RCC 7860 (cell line): ENCODE measurements around the gene CDT1.
"Not testable (repeated sequence)": the region's sequence is repeated elsewhere in the genome, so short reads cannot be mapped to it uniquely, and the experiment has no call there.

Experiments
- DNase-seq: peaks from one replicate; pipeline ENCODE4 v3.0.0-alpha.2; 2015; ENCODE audit warnings: low spot score
- FAIRE-seq: peaks from 2 replicates; lab custom pipeline; 2012; peaks lifted over from hg19 to GRCh38; lab: Jason Lieb, UNC

Gene CDT1

DNA sequence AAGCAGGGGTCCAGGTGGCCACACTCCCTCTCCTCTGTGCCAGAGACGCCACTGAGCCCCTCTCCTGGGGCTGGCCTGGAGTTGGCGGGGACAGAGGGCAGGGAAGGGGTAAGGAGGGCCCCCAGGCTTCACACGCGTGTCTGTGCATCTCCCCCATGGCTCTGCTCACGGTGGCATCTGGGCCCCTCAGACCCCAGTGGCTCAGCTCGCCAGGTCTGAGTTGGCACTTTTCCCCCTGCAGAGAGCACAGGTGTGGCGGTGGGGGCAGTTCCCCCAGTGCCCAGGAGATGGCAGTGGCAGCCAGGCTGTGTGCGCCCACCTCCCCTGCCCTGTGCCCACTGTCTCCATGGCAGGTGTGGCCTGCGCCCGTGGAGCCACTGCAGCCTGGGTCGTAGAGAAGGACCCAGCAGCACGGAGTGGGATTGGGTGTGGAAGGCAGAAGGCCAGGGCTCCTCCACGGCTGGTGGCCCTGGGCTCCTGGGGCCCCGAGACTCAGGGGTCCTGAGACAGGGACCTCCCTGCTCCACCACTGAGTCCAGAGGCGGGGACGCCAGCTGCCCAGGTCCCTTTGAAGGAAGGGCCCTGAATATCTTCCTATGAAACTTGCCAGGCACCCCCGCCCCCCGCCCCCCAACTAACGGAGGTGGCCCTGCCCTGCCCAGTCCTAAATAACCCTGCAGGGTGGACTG, 12.5 kb downstream of the CDT1 start:
- DNase-seq, result peak; percentile 13
- no peak for FAIRE-seq

DNA sequence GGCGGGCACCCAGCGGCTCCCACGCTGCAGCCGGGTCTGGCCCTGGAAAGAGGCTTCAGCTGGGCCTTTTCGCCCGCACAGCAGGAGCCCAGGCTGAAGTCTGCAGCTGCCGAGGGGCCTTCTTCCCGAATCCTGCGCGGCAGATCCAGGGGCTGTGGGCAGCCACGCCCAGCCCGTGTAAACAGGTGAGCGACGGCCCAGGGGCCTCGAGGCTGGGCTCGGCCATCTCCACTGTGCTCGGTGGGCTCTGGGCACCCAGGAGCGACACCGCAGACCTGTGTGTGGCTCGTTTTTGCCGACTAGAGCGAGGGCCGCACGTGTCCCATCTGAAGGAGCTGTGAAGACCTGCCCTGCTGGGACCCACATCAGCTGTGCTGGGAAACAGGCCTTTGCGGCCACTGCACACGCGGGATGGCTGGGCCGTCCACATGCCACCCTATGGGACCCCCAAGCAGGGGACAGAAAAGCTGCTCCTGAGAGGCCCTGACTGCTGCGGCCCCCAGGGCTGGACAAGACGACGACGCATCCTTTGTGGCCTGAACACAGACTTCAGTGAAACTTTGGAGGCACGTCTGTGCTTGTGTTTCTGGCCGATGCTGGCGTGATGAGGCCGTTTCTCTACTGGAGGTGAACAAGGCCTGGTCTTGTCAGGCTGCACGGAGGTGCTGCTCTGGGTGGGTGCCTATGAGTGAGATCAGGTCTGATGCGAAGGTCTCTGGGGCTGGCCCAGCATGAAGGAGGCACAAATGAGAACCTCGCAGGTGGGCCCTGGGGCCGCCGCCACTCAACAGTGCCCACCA, 13.3 kb downstream of the CDT1 start:
- no peak for DNase-seq
- no peak for FAIRE-seq

DNA sequence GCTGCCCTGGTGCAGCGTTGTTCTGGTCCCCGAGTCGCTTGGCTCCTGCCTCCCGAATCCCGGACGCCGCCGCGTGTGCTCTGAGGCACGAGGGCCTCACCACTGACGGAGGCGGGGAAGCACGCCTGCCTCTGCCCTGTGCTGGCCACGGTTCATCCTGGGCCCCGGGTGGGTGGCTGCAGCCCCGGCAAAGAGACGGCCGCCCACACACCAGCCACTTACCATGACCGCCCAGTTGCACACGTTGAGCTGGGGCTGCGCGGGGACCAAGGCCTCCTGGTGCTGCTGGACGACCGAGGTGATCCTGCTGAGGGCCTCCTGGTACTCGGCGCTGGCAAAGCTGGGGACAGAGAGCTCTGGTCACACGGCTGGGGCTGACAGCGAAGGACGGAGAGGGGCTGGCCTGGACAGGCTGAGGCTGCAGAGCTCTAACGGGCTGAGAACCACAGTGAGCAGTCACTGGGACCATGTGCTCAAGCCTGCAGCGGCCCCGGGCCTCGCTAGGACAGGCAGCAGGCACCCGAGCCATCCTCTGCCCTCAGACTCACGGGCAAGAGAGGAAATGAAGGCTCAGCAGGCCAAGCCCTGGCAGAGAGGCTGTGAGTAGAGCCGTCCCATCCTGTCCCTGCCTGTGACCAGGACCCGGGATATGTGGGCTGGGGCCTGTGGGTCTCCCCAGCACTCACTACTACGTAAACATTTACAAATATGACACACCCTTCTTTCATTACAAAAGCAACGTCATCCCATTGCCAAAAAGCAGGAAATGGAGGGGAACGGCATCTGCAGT, 14.4 kb downstream of the CDT1 start:
- DNase-seq (no peak), FAIRE-seq (no peak)

DNA sequence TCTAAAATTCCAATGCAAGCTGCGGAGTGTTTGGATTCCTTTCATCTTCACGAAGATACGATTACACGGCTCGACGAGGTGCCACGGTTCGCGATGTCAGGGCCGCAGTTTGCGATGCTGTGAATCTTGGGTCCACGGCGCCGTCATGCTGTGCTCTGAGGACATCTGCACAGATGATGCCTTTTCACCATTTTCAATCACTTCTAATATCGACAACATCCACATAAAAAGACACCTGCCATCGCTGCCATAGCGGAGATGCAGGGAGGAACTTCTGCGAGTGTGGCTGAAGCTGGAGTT, 14.9 kb downstream of the CDT1 start:
- FAIRE-seq, result no peak
- no peak for DNase-seq

DNA sequence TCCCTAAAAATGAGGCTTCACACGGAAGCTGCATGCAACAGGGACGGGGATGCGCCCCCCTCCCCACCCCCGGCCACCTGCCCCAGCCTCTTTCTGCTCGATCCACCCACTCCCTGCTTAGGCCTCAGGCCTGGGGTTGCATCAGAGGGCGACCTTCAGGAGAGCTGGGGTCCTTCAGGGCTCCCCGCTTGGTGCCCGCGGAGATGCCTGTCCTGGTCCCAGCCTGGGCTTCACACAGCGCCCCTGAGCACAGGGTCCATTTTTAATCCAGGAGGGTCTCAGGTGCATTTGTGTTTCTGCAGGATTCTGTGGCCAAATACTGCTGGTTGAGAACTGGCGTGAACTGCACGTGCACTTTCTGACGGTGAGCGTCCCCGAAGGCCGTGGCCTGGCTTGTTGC, 15.5 kb downstream of the CDT1 start:
- DNase-seq, result no peak
- no peak for FAIRE-seq

DNA sequence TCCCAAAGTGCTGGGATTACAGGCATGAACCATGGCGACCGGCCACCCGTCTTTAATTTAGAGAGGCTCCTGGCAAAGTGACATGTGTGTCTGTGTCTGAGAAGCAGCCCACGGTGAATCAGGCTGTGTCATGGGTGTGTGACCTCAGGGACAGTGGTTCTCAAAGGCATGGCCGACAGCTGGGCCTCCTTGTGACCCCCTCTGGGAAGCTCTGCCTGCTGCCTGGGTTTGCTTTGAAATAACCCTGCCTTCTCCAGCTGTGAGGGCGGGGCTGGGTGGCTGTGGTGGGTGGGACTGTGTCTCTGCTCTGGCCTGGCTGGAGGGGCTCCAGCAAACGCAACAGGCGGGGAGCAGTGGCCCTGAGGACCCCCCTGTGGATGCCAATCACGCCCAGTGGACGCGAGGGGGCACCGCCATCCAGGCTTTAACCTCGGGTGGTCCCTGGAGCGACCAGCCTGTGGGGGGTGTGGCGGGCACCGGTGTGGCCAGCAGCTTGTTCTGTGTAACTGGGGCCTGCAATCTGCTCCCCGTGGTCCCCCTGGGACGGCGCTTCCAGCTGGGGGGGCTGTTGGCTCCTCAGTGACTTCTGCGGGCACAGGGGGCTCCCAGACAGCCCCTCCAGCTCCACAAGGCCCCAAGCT, 16.9 kb downstream of the CDT1 start:
- no peak for FAIRE-seq
- DNase-seq, result no peak

DNA sequence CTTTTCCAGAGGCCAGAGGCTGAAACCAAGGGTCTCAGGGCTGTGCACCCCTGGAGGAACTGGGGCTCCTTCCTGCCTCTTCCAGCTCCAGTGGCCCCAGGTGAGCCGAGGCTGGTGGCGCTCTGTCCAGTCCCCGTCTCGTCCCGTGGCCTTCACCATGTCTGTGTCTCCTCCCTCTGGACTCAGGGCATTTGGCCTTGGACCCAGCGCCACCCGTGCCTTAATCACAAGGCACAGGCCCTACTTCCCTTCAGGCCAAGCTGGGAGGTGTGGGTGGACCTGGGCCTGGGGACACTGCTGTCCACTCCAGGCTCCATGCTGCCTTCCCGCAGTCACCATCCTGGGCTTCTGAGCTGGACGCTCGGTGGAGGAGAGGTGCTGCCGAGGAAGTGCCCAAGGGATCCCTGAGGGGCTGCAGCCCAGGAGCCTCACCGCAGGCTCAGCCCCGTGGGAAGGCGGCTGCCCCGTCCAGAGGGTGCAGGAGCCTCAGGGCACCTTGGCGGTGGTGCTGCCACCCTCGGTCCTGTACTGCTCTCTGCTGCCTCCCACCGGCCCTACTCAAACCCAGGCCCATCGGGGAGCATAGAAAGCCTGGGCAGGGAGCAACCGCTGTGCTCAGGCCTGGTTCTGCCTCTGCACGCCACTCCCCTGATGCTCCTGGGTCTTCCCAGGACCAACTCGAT, 17.7 kb downstream of the CDT1 start:
- no peak for FAIRE-seq
- DNase-seq, result no peak

DNA sequence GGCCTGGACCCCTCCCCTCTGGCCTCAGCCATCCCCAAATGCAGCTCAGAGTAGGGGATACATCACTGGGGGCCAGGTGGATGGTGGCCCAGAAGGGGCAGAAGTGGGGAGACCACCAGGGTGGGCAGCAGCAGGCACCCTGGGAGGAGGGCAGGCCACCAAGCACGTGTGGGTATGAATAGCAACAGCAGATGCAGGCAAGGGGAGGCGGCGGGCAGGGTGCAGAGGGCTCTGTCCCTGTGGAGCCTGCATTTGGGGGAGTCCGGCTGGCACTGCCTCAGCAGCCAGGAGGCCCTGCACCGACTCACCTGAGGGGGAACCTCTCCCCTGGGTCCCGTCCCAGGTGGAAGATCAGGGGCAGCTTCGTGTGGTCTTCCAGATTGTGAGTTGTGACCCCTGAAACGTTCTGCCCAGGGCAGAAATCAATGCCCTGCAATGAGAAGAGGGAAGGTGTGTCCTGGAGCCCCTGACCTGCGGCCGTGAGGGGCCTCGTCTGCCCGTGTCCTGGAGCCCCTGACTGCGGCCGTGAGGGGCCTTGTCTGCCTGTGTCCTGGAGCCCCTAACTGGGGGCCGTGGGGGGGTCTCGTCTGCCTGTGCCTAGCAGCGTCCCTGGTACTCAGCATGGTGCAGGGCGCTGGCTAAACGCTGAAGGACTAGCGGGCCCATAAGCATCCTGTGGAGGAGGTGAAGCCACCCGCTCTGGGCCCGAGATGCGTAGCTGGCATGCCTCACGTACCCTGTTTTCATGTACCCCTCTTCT, 18.9 kb downstream of the CDT1 start:
- DNase-seq, result no peak
- FAIRE-seq, result no peak

DNA sequence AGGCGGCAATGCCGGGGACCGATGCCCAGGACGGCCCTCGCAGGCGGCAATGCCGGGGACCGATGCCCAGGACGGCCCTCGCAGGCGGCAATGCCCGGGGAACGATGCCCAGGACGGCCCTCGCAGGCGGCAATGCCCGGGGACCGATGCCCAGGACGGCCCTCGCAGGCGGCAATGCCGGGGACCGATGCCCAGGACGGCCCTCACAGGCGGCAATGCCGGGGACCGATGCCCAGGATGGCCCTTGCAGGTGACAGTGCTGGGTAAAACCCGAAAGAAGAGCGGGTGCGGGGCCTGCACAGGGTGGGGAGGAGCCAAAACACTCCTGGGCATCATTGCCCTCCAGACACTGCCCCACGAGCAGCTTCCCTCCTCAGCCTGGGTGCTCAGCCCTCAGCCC, 20.1 kb downstream of the CDT1 start:
- DNase-seq, FAIRE-seq: not testable (repeated sequence)

DNA sequence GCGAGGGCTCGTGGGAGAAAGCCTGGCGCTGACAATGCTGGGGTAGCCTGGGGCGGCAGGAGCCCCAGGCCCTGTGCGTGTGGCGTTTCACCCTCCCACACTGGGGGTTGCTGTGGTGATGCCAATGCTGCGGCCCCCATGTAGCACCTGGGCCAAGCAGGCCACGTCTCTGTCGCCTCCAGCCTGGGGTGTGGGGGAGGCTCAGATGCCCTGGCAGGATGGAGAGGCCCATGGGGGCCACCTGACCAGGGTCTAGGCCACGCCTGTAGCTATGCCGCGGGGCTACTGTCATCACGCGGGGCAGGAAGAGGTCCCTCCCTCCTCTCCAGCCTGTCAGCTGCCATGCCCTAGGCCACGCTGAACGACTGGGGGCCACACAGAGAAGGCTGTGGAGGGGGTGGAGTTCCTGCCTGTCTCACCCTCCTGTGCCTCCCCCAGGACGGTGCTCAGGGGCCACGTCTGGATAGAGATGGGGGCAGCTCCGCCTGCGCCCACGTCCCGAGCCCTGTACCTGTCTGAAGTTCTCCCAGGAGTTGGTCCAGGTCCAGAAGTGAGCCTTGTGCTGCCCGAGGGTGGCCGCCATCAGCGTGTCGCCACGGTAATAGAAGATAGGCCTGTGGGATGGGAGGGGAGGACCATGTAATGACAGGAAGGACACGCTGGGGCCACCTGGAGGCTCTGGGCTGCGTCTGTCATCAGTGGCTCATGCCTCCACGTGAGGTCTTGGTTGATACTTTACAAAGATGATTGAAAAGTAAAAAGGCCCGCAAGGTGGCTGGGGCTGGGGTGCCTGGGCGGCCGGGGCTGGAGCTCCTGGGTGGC, 20.9 kb downstream of the CDT1 start:
- FAIRE-seq, result no peak
- DNase-seq, result no peak

DNA sequence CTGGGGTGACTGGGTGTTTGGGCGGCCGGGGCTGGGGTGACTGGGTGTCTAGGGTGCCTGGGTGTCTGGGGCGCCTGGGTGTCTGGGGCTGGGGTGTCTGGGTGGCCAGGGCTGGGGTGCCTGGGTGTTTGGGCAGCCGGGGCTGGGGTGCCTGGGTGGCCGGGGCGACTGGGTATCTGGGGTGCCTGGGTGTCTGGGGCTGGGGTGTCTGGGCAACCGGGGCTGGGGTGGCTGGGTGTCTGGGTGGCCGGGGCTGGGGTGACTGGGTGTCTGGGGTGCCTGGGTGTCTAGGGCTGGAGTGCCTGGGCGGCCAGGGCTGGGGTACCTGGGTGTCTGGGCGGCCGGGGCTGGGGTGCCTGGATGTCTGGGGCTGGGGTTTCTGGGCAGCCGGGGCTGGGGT, 21.6 kb downstream of the CDT1 start:
- FAIRE-seq, result no peak
- DNase-seq, result no peak

DNA sequence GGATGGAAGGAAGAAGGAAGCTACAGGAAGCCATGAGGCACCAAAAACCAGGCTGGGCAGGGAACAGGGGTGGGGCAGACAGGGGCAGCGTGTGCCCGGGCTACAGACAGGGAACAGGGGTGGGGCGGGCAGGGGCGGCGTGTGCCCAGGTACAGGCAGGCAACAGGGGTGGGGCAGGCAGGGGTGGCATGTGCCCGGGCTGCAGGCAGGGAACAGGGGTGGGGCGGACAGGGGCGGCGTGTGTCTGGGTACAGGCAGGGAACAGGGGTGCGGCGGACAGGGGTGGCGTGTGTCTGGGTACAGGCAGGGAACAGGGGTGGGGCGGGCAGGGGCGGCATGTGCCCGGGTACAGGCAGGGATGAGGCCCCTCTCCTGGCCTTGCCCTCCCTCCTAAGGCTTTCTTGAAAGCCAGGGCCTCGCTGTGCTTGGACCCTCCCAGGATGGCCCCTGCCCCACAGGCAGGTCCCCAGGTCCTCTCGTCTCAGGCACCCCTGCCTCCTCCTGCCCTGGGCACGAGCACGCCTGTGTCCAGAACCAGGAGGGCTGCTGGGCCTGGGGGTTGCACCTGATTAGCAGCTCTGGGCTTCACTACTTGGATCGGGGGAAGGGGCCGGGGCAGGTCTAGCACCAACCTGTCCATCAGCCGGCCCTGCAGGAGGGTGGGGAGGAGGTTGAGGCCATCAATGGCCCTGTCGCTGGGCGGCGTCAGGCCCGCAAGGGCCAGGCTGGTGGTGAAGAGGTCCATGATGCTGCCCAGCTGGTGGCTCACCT, 22.7 kb downstream of the CDT1 start:
- FAIRE-seq, result no peak
- DNase-seq, result no peak

DNA sequence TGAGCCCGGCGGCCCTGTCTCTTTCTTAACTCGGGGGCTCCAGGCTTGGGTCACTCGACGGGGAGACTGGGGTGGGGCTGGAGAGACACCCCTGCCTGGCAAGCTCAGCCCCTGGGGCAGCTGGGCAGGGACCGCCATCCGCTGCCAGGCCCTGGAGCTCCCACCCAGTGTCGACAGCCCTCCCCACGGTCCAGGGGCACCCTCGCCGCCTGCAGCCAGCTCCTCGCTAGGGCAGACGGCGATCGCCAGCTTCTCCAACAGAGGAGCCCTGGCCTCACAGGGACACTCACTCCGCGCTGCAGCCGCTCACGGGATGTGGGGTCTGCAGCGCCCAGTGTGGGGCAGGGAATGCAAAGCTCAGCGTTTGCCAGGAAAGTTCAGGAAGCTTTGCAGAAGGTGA, 24.1 kb downstream of the CDT1 start:
- DNase-seq (no peak), FAIRE-seq (no peak)

DNA sequence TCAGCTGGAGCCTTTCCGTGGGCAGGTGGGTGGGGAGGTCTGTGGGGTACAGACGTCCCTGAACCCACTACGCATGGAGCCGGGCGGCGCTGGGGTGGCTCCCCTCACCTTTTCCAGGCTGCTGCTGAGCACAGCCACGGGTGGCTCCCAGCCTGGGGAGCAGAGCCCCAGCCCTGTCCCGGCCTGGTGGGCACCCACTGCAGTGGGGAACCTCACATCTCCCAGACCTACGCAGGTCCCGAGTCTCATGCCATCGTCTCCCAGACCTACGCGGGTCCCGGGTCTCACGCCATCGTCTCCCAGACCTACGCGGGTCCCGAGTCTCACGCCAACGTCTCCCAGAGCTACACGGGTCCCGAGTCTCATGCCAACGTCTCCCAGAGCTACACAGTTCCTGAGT, 25.1 kb downstream of the CDT1 start:
- no peak for DNase-seq
- FAIRE-seq, result no peak

DNA sequence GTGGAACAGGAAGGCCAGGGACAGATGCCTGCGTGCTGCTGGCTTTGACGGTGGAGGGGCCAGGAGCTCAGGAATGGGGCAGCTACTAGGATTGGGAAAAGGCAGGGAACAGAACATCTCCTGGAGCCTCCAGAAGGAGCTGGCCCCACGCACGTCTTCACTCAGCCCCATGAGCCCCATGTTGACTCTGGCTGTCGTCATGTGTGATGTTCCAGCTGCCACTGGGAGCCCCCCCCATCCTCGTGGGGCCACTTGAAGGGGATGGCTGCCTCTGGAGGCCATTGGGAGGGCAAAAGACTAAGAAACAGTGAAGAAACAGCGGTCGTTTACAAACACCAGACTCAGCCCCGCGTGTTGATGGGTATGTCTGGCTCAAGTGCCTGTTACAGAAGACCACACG, 26.7 kb downstream of the CDT1 start:
- FAIRE-seq, result no peak
- DNase-seq, result no peak

DNA sequence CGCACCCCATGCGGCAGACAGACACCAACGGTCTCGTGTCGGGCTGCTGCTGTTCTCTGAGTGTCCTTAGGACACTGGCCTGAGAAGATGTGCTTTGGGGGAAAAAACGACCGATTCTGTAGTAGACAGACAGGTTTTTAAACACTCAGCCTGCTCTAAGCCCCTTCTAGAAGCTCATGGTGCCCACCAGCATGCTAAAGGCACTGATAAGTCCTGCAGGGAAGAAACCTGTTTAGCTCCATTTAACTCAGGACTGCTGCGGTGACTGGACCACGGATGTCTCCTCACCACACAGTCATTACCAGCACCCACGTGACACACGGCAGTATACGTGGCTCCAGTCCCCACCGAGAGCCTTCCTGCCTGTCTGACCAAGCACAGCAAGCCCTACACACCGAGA, 27.2 kb downstream of the CDT1 start:
- FAIRE-seq (no peak), DNase-seq (no peak)

DNA sequence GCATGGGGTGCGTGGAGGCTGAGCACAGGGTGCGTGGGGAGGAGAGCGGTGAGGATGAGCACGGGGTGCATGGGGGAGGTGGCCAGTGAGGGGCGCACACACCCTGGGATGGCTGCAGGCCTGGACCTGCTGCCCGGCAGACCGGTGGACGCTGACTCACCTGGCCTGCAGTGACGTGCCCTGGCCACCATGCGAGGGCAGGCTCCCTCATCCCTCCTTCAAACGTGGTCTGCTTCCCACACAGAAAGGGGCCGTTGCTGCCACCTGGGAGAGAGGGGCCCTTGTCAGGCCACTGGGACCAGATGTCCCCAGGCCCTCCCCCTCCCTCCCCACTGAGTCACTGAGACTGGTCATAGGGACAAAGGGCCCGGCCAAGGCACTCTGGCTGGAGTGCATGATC, 28.2 kb downstream of the CDT1 start:
- FAIRE-seq, result no peak
- DNase-seq, result no peak

DNA sequence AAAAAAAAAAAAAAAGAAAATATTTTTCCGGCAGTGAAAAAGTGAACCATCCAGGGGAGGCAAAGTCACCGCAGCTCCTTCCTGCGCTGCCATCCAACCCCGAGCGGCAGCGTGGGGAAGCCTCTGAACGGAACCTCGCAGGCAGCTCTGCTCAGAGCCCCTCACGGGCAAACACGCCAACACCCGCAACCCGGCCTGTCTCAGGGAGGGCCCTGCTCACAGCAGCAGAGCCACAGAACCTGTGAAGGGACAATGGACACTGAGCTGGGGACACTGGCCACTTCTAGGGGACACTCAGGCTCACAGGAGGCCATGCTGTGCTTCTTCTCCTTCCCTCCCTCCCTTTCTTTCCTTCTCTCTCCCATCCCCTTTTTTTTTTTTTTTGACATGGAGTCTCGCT, 29.5 kb downstream of the CDT1 start:
- FAIRE-seq, result no peak
- no peak for DNase-seq

DNA sequence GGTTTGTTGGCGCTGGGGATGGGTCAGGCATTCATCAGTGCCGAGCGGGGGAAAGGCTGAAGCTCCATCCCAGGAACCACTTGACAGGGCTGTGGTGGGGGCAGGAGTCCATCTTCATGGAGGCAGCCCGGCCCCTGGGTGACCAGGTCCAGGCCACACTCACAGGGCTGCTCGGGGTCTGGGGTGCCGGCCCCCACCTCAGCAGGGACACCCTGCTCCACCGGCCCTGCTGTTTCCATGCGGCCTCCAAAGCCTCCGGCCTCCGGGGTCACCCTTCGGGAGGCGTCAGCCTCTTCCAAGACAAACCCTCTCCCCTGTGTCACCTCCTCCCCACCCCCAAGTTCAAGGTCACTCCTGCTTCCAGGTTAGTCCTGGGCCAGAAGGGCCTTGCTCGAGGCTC, 31.1 kb downstream of the CDT1 start:
- no peak for FAIRE-seq
- no peak for DNase-seq
